ENCODE results near the gene RNF217. TPM values are rescaled to one million over a fixed set of nuclear protein-coding genes. Genes with fewer than 3 reads are reported as not detected.
"Not testable (repeated sequence)": the region's sequence is repeated elsewhere in the genome, so short reads cannot be mapped to it uniquely, and the experiment has no call there.

RNF217 gene
- total RNA-seq, 3 donors from 2014 or later: 40.1 to 43.3 (median 41.0) TPM

DNA sequence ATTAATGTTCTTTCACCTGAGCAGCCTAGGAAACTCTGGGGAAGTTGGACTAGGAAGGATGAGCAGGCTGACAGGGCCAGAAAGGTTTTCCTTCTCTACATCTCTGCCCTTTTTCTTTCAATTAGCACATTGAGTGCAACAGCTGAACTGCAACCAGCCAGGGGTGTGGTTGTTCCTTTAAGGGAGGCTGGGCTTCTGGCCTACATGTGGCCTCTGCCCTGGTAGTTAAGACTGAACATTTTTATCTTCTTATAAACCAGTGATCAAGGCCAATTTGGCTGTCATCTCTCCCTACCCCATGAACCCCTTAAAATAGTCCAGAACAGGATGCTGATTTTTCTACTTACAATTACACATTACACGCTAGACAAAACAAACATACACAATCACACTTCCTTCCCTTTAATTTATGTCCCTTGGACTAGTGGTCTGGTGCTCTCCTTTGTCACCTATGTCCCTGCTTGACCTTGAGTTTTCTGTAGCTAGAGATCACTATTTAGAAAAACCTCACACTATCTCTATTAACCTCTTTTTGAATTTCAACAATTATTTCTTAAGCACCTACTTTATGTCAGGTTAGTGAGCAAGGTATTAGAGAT is 60.3 kb downstream of the RNF217 start:
- Histone ChIP-seq H3K4me1 (no peaks in the 10 kb centered on the region), H3K27ac (no peak overlapping the region), H3K36me3 (no peaks in the 10 kb centered on the region), H3K9me3 (no peaks in the 10 kb centered on the region), H3K27me3 (no peaks in the 10 kb centered on the region), H3K4me3 (no peak overlapping the region)
- intact Hi-C loops (cut with DNase I; ENCODE audit: low total_unique reads): no loop called here
- DNase-seq (ENCODE audit: low spot score in 2 of 2): no peak
- no peak for TF ChIP-seq CTCF (IDR thresholded peaks at IDR 0.05)
- TF ChIP-seq POLR2AphosphoS5 (IDR thresholded peaks at IDR 0.05): no peak
- TF ChIP-seq POLR2A (IDR thresholded peaks at IDR 0.05): no peak

DNA sequence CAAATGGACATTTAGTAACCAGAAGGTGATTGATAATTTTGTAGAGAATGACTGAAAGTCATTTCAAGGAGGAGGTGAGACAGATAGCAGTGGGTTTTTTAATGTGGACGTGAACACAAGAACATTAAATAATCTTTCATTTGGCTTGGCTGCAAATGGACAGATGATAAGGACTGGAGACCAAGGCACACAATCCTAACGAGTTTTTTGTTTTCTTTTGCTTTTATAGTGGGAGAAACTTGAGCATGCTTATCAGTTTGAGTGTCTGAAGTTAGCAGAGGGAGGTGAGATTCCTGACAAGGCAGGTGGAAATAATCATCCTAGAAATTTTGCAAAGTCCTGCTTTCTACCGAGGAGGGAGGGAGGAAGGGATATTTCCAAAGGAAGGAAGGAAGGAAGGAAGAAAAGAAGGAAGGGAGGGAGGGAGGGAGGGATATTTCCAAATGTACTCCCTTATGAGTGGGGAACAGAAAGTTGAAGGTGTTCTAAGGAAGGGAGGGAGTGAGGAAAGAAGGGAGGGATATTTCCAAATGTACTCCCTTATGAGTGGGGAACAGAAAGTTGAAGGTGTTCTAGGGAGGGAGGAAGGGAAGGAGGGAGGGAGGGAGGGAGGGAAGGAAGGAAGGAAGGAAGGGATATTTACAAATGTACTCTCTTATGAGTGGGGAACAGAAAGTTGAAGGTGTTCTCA is 63.1 kb downstream of the RNF217 start:
- no peaks in the 10 kb centered on the region for H3K4me1 ChIP-seq
- TF ChIP-seq CTCF (IDR thresholded peaks at IDR 0.05) (no peak), POLR2AphosphoS5 (IDR thresholded peaks at IDR 0.05) (no peak), POLR2A (IDR thresholded peaks at IDR 0.05) (no peak)
- intact Hi-C loops (cut with DNase I; ENCODE audit: low total_unique reads): no loop called here
- H3K36me3 ChIP-seq: no peaks in the 10 kb centered on the region
- H3K27me3 ChIP-seq: no peaks in the 10 kb centered on the region
- no peak overlapping the region for H3K27ac ChIP-seq
- no peaks in the 10 kb centered on the region for H3K9me3 ChIP-seq
- no peak for DNase-seq (ENCODE audit: low spot score in 2 of 2)
- no peak overlapping the region for H3K4me3 ChIP-seq

DNA sequence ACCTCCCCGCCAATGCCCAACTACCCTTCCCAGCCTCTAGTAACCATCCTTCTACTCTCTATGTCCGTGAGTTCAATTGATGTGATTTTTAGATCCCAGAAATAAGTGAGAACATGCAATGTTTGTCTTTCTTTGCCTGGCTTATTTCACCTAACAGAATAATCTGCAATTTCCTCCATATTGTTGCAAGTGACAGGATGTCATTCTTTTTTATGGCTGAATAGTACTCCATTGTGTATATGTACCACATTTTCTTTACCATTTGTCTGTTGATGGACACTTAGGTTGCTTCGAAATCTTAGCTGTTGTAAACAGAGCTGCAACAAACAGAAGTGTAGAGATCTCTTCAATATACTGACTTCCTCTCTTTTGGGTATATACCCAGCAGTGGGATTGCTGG is 65.0 kb downstream of the RNF217 start:
- Histone ChIP-seq H3K9me3 (no peaks in the 10 kb centered on the region), H3K36me3 (no peaks in the 10 kb centered on the region), H3K4me1 (no peaks in the 10 kb centered on the region), H3K27ac (no peak overlapping the region), H3K27me3 (no peaks in the 10 kb centered on the region), H3K4me3 (no peak overlapping the region)
- no peak for DNase-seq (ENCODE audit: low spot score in 2 of 2)
- TF ChIP-seq CTCF (IDR thresholded peaks at IDR 0.05) (no peak), POLR2AphosphoS5 (IDR thresholded peaks at IDR 0.05) (no peak), POLR2A (IDR thresholded peaks at IDR 0.05) (no peak)
- intact Hi-C loops (cut with DNase I; ENCODE audit: low total_unique reads): no loop called here

GRCh38 chr6:125030969-125031368 is 68.7 kb downstream of the RNF217 start:
- Histone ChIP-seq H3K27ac (no peak overlapping the region), H3K27me3 (no peaks in the 10 kb centered on the region), H3K36me3 (no peaks in the 10 kb centered on the region), H3K9me3 (no peaks in the 10 kb centered on the region), H3K4me3 (no peak overlapping the region), H3K4me1 (no peaks in the 10 kb centered on the region)
- no peak for DNase-seq (ENCODE audit: low spot score in 2 of 2)
- intact Hi-C loops (cut with DNase I; ENCODE audit: low total_unique reads): no loop called here
- no peak for TF ChIP-seq POLR2A (IDR thresholded peaks at IDR 0.05)
- TF ChIP-seq POLR2AphosphoS5 (IDR thresholded peaks at IDR 0.05): no peak
- TF ChIP-seq CTCF (IDR thresholded peaks at IDR 0.05): no peak

- TF ChIP-seq CTCF (IDR thresholded peaks at IDR 0.05): no peak
- TF ChIP-seq POLR2AphosphoS5 (IDR thresholded peaks at IDR 0.05): no peak
- no peak for TF ChIP-seq POLR2A (IDR thresholded peaks at IDR 0.05)
- DNase-seq (ENCODE audit: low spot score in 2 of 2): no peak
- H3K36me3 ChIP-seq: no peaks in the 10 kb centered on the region
- no peaks in the 10 kb centered on the region for H3K27me3 ChIP-seq
- H3K9me3 ChIP-seq: no peaks in the 10 kb centered on the region
- no peak overlapping the region for H3K4me3 ChIP-seq
- H3K4me1 ChIP-seq: no peaks in the 10 kb centered on the region
- H3K27ac ChIP-seq: no peak overlapping the region
- intact Hi-C loops (cut with DNase I; ENCODE audit: low total_unique reads): no loop called here
Observed at GRCh38 chr6:125031385-125031784, 69.1 kb downstream of the RNF217 start.

DNA sequence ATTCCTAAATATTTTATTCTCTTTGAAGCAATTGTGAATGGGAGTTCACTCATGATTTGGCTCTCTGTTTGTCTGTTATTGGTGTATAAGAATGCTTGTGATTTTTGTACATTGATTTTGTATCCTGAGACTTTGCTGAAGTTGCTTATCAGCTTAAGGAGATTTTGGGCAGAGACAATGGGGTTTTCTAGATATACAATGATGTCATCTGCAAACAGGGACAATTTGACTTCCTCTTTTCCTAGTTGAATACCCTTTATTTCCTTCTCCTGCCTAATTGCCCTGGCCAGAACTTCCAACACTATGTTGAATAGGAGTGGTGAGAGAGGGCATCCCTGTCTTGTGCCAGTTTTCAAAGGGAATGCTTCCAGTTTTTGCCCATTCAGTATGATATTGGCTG is 72.7 kb downstream of the RNF217 start:
- H3K36me3 ChIP-seq; H3K9me3 ChIP-seq; H3K27me3 ChIP-seq; H3K4me1 ChIP-seq; DNase-seq (ENCODE audit: low spot score in 2 of 2); H3K27ac ChIP-seq; H3K4me3 ChIP-seq; intact Hi-C loops (cut with DNase I; ENCODE audit: low total_unique reads): not testable (repeated sequence)

DNA sequence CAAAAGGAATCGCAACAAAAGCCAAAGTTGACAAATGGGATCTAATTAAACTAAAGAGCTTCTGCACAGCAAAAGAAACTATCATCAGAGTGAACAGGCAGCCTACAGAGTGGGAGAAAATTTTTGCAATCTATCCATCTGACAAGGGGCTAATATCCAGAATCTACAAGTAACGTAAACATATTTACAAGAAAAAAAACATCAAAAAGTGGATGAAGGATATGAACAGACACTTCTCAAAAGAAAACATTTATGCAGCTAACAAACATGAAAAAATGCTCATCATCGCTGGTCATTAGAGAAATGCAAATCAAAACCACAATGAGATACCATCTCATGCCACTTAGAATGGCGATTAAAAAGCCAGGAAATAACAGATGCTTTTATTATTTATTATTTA is 74.2 kb downstream of the RNF217 start:
- H3K4me1 ChIP-seq; H3K9me3 ChIP-seq; H3K36me3 ChIP-seq; DNase-seq (ENCODE audit: low spot score in 2 of 2); intact Hi-C loops (cut with DNase I; ENCODE audit: low total_unique reads); H3K27me3 ChIP-seq; H3K27ac ChIP-seq; H3K4me3 ChIP-seq: not testable (repeated sequence)
